WTC11 (cell line): ENCODE data around the gene HTR6. TPM values are rescaled to one million over a fixed set of nuclear protein-coding genes. Genes with fewer than 3 reads are reported as not detected.

ENCODE experiments used
- ATAC-seq: fragments of 200-7000 bp; cut with Tn5 transposase; 2 replicates; pipeline ENCODE4 v1.10.0; 2021; ENCODE audit warnings: mild to moderate bottlenecking, moderate library complexity
- CTCF ChIA-PET: fragments of 300-600 bp; sonication (Branson Sonifier 250); formaldehyde crosslinking; loops from one replicate; lab custom pipeline; 2021; ENCODE audit warnings: antibody characterized with exemption; lab: Charles Lee
- POLR2A ChIA-PET: fragments of 350-600 bp; sonication (Branson Sonifier 250); formaldehyde crosslinking; loops from one replicate; lab custom pipeline; 2021; ENCODE audit warnings: antibody characterized with exemption; lab: Charles Lee
- DNase-seq: peaks from one replicate; pipeline ENCODE4 v3.0.0; 2021; ENCODE audit warnings: low spot score
- H3K27ac Mint-ChIP-seq: 2 replicates; pipeline ENCODE4 v1.8.0; 2021; ENCODE audit warnings: mixed read lengths
- H3K27me3 Mint-ChIP-seq: 2 replicates; pipeline ENCODE4 v1.8.0; 2021; ENCODE audit warnings: low read depth, mild to moderate bottlenecking, moderate library complexity, mixed read lengths
- H3K36me3 Mint-ChIP-seq: 2 replicates; pipeline ENCODE4 v1.8.0; 2021; ENCODE audit warnings: mixed read lengths
- H3K4me1 Mint-ChIP-seq: 2 replicates; pipeline ENCODE4 v1.8.0; 2022; ENCODE audit warnings: mixed read lengths
- H3K4me3 Mint-ChIP-seq: 2 replicates; pipeline ENCODE4 v1.8.0; 2021; ENCODE audit warnings: mild to moderate bottlenecking, moderate library complexity, mixed read lengths
- H3K9me3 Mint-ChIP-seq: 2 replicates; pipeline ENCODE4 v1.8.0; 2021; ENCODE audit warnings: mixed read lengths
- ATF1 ChIP-seq: sonication (generic); formaldehyde crosslinking; IDR thresholded peaks from 2 replicates; pipeline ENCODE4 v1.8.1; 2023; ENCODE audit warnings: mild to moderate bottlenecking, moderate library complexity, missing genetic modification reagents
- CREB1 ChIP-seq: sonication (generic); formaldehyde crosslinking; IDR thresholded peaks from 2 replicates; pipeline ENCODE4 v1.8.0; 2023; ENCODE audit warnings: mild to moderate bottlenecking, missing genetic modification reagents
- MYBL2 ChIP-seq: sonication (generic); formaldehyde crosslinking; IDR thresholded peaks from 2 replicates; pipeline ENCODE4 v1.8.1; 2023; ENCODE audit warnings: mild to moderate bottlenecking, moderate library complexity, missing genetic modification reagents
- NFATC4 ChIP-seq: fragments of 250-450 bp; sonication (Bioruptor Pico); IDR thresholded peaks from 2 replicates; pipeline ENCODE4 v1.9.0; 2021; ENCODE audit warnings: mild to moderate bottlenecking
- NFE2L1 ChIP-seq: sonication (generic); formaldehyde crosslinking; IDR thresholded peaks from 2 replicates; pipeline ENCODE4 v1.8.1; 2023; ENCODE audit warnings: missing genetic modification reagents
- RELA ChIP-seq: sonication (generic); formaldehyde crosslinking; IDR thresholded peaks from 2 replicates; pipeline ENCODE4 v1.8.1; 2022; ENCODE audit warnings: missing genetic modification reagents, mild to moderate bottlenecking, borderline replicate concordance
- SMAD4 ChIP-seq: sonication (generic); formaldehyde crosslinking; IDR thresholded peaks from 2 replicates; pipeline ENCODE4 v1.8.0; 2022; ENCODE audit warnings: mild to moderate bottlenecking, missing genetic modification reagents
- TEAD1 ChIP-seq: sonication (generic); formaldehyde crosslinking; IDR thresholded peaks from 2 replicates; pipeline ENCODE4 v1.8.0; 2022; ENCODE audit warnings: mild to moderate bottlenecking, missing genetic modification reagents
- ZBTB43 ChIP-seq: sonication (generic); formaldehyde crosslinking; IDR thresholded peaks from 2 replicates; pipeline ENCODE4 v1.8.1; 2023; ENCODE audit warnings: mild to moderate bottlenecking, missing genetic modification reagents
- ZNF232 ChIP-seq: sonication (generic); formaldehyde crosslinking; IDR thresholded peaks from 2 replicates; pipeline ENCODE4 v1.8.0; 2022; ENCODE audit warnings: mild to moderate bottlenecking, missing genetic modification reagents
- ZNF396 ChIP-seq: fragments of 250-450 bp; sonication (Bioruptor Pico); IDR thresholded peaks from 2 replicates; pipeline ENCODE4 v1.8.0; 2021; ENCODE audit warnings: mild to moderate bottlenecking, moderate library complexity, borderline replicate concordance
- total RNA-seq: library from RNA; stranded (reverse); gene quantifications from 3 replicates; pipeline ENCODE4 v1.2.3, GENCODE V29; 2021
- TF ChIP-seq, protein P1 (sequence below): fragments of 250-450 bp; sonication (Bioruptor Pico); IDR thresholded peaks from 2 replicates; pipeline ENCODE4 v2.1.2; 2022; ENCODE audit warnings: mild to moderate bottlenecking, moderate library complexity
- TF ChIP-seq, protein P2 (sequence below): fragments of 250-450 bp; sonication (Bioruptor Pico); conservative IDR thresholded peaks from 2 replicates; pipeline ENCODE4 v1.9.0; 2021; ENCODE audit warnings: mild to moderate bottlenecking
- TF ChIP-seq, protein P3 (sequence below): sonication (generic); formaldehyde crosslinking; IDR thresholded peaks from 2 replicates; pipeline ENCODE4 v1.8.1; 2023; ENCODE audit warnings: mild to moderate bottlenecking, missing genetic modification reagents, borderline replicate concordance

HTR6 gene
- total RNA-seq, 1 experiment from 2014 or later: 0.90 TPM

- no peak for TF ChIP-seq ZBTB43 (CRISPR knock-in tag)
Measured at GRCh38 chr1:19654386-19654785, 10.3 kb upstream of the HTR6 start (continued).

DNA sequence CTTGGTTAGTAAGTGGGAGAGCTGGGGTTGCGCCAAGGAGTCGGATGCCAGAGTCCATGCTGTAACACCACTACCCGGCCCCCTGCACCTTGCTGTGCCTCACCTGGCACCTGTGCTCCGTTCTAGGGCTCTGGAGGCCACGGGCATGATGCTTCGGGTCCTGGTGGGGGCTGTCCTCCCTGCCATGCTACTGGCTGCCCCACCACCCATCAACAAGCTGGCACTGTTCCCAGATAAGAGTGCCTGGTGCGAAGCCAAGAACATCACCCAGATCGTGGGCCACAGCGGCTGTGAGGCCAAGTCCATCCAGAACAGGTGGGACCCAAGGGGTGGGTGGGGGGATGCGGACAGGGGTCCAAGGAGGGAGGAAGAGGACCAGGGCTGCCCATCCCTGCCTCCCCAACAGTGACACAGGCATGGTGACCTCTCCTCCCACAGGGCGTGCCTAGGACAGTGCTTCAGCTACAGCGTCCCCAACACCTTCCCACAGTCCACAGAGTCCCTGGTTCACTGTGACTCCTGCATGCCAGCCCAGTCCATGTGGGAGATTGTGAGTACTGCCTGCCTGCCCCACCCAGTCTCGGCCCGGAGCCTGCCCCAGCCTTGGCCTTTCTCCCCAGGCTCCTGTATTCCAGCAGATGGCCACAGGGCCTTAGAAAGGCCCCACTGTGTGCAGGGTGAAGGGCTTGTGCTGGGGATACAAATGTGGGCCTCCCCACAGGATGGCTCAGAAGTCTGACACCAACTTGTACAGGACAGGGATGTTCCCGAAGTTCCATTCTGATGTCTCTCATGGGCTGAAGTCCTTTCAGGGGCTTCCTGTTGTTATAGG lies 9.6 kb upstream of the HTR6 start:
- Mint-ChIP-seq H3K4me1 (peaks cover 23% of the 10 kb centered on the region), H3K27ac (peak overlapping the region; percentile 100; the same call in 1 of the 2 replicates), H3K4me3 (no peak overlapping the region)
- POLR2A ChIA-PET: no interaction called here
- CTCF ChIA-PET: interaction anchor here (1.5 to 2.0 kb wide), 2 partner anchors 50 to 280 kb away, joined by 10 to 23 read pairs; no protein-coding TSS in a partner anchor
- TF ChIP-seq NFE2L1 (CRISPR knock-in tag) (no peak), CREB1 (no peak), SMAD4 (CRISPR knock-in tag) (no peak), MYBL2 (CRISPR knock-in tag) (no peak), NFATC4 (CRISPR knock-in tag) (no peak), RELA (CRISPR knock-in tag) (no peak), ZNF396 (CRISPR knock-in tag) (no peak), TEAD1 (CRISPR knock-in tag) (no peak), ZNF232 (CRISPR knock-in tag) (no peak), ZBTB43 (CRISPR knock-in tag) (no peak), ATF1 (CRISPR knock-in tag) (no peak)
- TF ChIP-seq, protein P1, sequence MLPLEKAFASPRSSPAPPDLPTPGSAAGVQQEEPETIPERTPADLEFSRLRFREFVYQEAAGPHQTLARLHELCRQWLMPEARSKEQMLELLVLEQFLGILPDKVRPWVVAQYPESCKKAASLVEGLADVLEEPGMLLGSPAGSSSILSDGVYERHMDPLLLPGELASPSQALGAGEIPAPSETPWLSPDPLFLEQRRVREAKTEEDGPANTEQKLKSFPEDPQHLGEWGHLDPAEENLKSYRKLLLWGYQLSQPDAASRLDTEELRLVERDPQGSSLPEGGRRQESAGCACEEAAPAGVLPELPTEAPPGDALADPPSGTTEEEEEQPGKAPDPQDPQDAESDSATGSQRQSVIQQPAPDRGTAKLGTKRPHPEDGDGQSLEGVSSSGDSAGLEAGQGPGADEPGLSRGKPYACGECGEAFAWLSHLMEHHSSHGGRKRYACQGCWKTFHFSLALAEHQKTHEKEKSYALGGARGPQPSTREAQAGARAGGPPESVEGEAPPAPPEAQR (CRISPR knock-in tag): no peak
- TF ChIP-seq, protein P2, sequence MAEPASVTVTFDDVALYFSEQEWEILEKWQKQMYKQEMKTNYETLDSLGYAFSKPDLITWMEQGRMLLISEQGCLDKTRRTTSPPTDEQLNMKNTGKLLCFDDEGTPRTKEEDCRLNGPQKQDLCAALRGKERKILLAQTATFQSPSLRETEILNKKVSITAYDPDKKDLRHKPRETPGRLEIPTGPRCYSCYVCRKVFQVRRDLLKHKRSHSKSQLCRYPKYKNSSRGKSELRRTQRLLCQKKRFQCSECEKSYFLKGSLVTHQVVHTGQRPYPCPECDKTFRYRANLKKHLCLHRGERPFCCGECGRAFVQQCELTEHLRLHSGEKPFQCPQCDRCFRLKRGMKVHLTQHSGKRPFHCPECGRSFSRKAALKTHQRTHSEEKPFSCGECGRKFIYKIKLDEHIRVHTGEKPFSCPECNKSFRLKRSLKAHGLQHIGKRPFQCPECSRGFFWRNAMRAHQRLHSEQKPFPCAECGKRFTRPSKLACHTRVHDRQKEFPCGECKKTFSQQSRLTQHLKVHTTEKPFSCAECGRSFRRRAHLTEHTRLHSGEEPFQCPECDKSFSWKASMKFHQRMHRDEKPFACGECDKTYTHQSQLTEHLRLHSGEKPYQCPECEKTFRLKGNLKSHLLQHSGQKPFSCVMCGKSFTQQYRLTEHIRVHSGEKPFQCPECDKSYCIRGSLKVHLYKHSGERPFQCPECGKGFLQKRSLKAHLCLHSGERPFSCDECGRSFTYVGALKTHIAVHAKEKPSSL (CRISPR knock-in tag): no peak
- TF ChIP-seq, protein P3, sequence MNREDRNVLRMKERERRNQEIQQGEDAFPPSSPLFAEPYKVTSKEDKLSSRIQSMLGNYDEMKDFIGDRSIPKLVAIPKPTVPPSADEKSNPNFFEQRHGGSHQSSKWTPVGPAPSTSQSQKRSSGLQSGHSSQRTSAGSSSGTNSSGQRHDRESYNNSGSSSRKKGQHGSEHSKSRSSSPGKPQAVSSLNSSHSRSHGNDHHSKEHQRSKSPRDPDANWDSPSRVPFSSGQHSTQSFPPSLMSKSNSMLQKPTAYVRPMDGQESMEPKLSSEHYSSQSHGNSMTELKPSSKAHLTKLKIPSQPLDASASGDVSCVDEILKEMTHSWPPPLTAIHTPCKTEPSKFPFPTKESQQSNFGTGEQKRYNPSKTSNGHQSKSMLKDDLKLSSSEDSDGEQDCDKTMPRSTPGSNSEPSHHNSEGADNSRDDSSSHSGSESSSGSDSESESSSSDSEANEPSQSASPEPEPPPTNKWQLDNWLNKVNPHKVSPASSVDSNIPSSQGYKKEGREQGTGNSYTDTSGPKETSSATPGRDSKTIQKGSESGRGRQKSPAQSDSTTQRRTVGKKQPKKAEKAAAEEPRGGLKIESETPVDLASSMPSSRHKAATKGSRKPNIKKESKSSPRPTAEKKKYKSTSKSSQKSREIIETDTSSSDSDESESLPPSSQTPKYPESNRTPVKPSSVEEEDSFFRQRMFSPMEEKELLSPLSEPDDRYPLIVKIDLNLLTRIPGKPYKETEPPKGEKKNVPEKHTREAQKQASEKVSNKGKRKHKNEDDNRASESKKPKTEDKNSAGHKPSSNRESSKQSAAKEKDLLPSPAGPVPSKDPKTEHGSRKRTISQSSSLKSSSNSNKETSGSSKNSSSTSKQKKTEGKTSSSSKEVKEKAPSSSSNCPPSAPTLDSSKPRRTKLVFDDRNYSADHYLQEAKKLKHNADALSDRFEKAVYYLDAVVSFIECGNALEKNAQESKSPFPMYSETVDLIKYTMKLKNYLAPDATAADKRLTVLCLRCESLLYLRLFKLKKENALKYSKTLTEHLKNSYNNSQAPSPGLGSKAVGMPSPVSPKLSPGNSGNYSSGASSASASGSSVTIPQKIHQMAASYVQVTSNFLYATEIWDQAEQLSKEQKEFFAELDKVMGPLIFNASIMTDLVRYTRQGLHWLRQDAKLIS (CRISPR knock-in tag): no peak
- TF ChIP-seq, all 79 proteins: peak for 0
- peaks cover 2% of the 10 kb centered on the region for H3K27me3 Mint-ChIP-seq
- ATAC-seq: no peak
- no peak for DNase-seq
- H3K9me3 Mint-ChIP-seq: no peaks in the 10 kb centered on the region
- H3K36me3 Mint-ChIP-seq: no peaks in the 10 kb centered on the region
